Thymus (tissue), 11 donors: ENCODE measurements around the gene ECD. TPM values are rescaled to one million over a fixed set of nuclear protein-coding genes. Genes with fewer than 3 reads are reported as not detected.

Source experiments
- DNase-seq, 9 donors: peaks; one replicate each; pipeline ENCODE4 v3.0.0-alpha.2; 2013; ENCODE audit warnings: low spot score in 9 of 9, low read depth in 6 of 9, missing footprints in 1 of 9
- H3K27ac ChIP-seq, 2 donors: one replicate each; pipeline ENCODE4 v1.5.1; 2013; ENCODE audit warnings: control low read depth in 1 of 2, low read depth in 1 of 2, low read length in 1 of 2, mild to moderate bottlenecking in 1 of 2, moderate library complexity in 1 of 2
- H3K27me3 ChIP-seq, 2 donors: one replicate each; pipeline ENCODE4 v1.5.1; 2013; ENCODE audit warnings: low read length in 1 of 2; ENCODE audit not compliant: control insufficient read depth in 2 of 2, insufficient read depth in 1 of 2
- H3K36me3 ChIP-seq, 2 donors: one replicate each; pipeline ENCODE4 v1.5.1; 2013; ENCODE audit warnings: low read length in 1 of 2, mild to moderate bottlenecking in 1 of 2, moderate library complexity in 1 of 2; ENCODE audit not compliant: control insufficient read depth in 2 of 2, insufficient read depth in 2 of 2
- H3K4me1 ChIP-seq, 2 donors: one replicate each; pipeline ENCODE4 v1.5.1; 2013; ENCODE audit warnings: low read length in 2 of 2; ENCODE audit not compliant: control insufficient read depth in 2 of 2, insufficient read depth in 2 of 2
- H3K4me3 ChIP-seq, 2 donors: one replicate each; pipeline ENCODE4 v1.5.1; 2013; ENCODE audit warnings: low read length in 2 of 2, control low read depth in 1 of 2, mild to moderate bottlenecking in 1 of 2
- H3K9me3 ChIP-seq, 2 donors: one replicate each; pipeline ENCODE4 v1.5.1; 2013; ENCODE audit warnings: low read length in 1 of 2, mild to moderate bottlenecking in 1 of 2; ENCODE audit not compliant: control insufficient read depth in 2 of 2, insufficient read depth in 1 of 2
- whole genome bisulfite sequencing: extraction: QIAGEN DNeasy Blood & Tissue Kit; methylation state at CpG from one replicate; pipeline ENCODE4 v1.1.7; 2013; 5-methylcytosine and 5-hydroxymethylcytosine counted together
- polyA plus RNA-seq: library from polyadenylated mRNA; stranded (reverse); fragments of 200-250 nt; gene quantifications from one replicate; pipeline ENCODE4 v1.2.3, GENCODE V29; 2013
- total RNA-seq: library from RNA; stranded (reverse); fragments of 120-200 nt; gene quantifications from one replicate; pipeline ENCODE4 v1.2.4, GENCODE V29; 2013
- donor health status: healthy.

ECD gene
- total and polyA plus RNA-seq, 2 donors, result 13.8 to 26.5 TPM

DNA sequence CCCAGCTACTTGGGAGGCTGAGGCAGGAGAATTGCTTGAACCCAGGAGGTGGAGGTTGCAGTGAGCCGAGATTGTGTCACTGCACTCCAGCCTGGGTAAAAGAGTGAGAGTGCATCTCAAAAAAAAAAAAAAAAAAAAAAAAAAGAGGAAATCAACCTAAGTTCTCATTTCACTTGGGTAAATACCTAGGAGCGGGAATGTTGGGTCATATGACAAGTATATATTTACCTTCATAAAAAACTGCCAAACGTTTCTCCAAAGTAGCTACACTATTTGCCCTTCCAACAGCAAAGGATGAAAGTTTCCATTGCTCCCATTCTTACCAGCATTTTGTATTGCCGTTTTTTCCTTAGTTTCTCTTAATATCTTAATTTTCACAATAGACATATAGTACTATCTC, 81.0 kb downstream of the ECD start:
- no peaks in the 10 kb centered on the region for H3K4me1 ChIP-seq

DNA sequence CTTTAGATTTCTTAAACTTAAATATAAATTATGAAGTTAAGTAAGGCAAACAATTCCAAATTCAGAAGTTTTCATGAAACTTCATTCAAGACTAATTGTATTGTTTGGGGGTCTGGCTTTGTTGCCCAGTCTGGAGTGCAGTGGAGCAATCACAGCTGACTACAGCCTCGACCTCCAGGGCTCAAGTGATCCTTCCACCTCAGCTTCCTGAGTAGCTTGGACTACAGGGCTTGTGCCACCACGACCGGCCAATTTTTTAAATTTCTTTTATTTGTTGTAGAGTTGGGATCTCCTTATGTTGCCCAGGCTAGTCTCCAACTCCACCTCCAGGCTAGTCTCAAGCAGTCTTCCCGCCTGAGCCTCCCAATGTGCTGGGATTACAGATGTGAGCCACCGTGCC, 83.6 kb downstream of the ECD start:
- Histone ChIP-seq H3K9me3 (no peaks in the 10 kb centered on the region), H3K4me1 (no peaks in the 10 kb centered on the region), H3K36me3 (no peaks in the 10 kb centered on the region), H3K27ac (no peak overlapping the region), H3K27me3 (no peaks in the 10 kb centered on the region), H3K4me3 (no peak overlapping the region)
- no peak for DNase-seq
- 96% methylated on average over 5 of the region's 5 CpGs for WGBS

More for the DNA sequence above, 81.0 kb downstream of the ECD start:
- 87% methylated on average over 4 of the region's 4 CpGs for WGBS
- no peak overlapping the region for H3K27ac ChIP-seq
- H3K27me3 ChIP-seq, result no peaks in the 10 kb centered on the region
- H3K9me3 ChIP-seq, result no peaks in the 10 kb centered on the region
- H3K36me3 ChIP-seq, result no peaks in the 10 kb centered on the region
- no peak for DNase-seq
- H3K4me3 ChIP-seq, result no peak overlapping the region

Other genes with a start within 250 kb of the ECD start
- gene PLA2G12B, start 213.2 kb downstream of the ECD start, total RNA-seq, result not detected
- gene PLA2G12B, start 213.2 kb downstream of the ECD start, polyA plus RNA-seq, result 0.09 TPM
- gene P4HA1, start 71.1 kb downstream of the ECD start, total RNA-seq, result 50.2 TPM
- 15.7 TPM for gene P4HA1, start 71.1 kb downstream of the ECD start, polyA plus RNA-seq
- 1.8 TPM for gene NUDT13, start 57.6 kb downstream of the ECD start, total RNA-seq
- gene NUDT13, start 57.6 kb downstream of the ECD start, polyA plus RNA-seq, result 3.2 TPM
- gene FAM149B1, start 111 bp upstream of the ECD start, total RNA-seq, result 15.2 TPM
- 29.5 TPM for gene FAM149B1, start 111 bp upstream of the ECD start, polyA plus RNA-seq
- 48.7 TPM for gene DNAJC9, start 79.2 kb upstream of the ECD start, total RNA-seq
- 21.6 TPM for gene DNAJC9, start 79.2 kb upstream of the ECD start, polyA plus RNA-seq
- 69.6 TPM for gene MRPS16, start 84.6 kb upstream of the ECD start, total RNA-seq
- 67.3 TPM for gene MRPS16, start 84.6 kb upstream of the ECD start, polyA plus RNA-seq
- 1.7 TPM for gene CFAP70, start 190.9 kb upstream of the ECD start, total RNA-seq
- 14.3 TPM for gene CFAP70, start 190.9 kb upstream of the ECD start, polyA plus RNA-seq
- 55.7 TPM for gene ANXA7, start 246.1 kb upstream of the ECD start, total RNA-seq
- gene ANXA7, start 246.1 kb upstream of the ECD start, polyA plus RNA-seq, result 85.2 TPM